Calu3 (cell line): ENCODE measurements around the gene GOT1. TPM values are rescaled to one million over a fixed set of nuclear protein-coding genes. Genes with fewer than 3 reads are reported as not detected.
A peak's percentile ranks its signal among the peaks of the same experiment; 100 is the strongest.

ENCODE experiments used
- BruUV-seq: library from RNA; stranded (reverse); fragments of 400-500 nt; replicated peaks from 2 replicates; lab custom pipeline; 2021; lab: Mats Ljungman, UMichigan
- CTCF ChIA-PET: fragments of 300-600 bp; sonication (Branson Sonifier 250); formaldehyde crosslinking; loops from one replicate; lab custom pipeline; 2022; ENCODE audit warnings: antibody characterized with exemption; lab: Charles Lee
- DNase-seq: peaks from one replicate; pipeline ENCODE4 v3.0.0; 2022
- H3K27ac Mint-ChIP-seq: one replicate; pipeline ENCODE4 v1.8.0; 2022; ENCODE audit warnings: mixed read lengths; ENCODE audit not compliant: unreplicated experiment
- H3K27me3 Mint-ChIP-seq: one replicate; pipeline ENCODE4 v1.8.0; 2022; ENCODE audit warnings: mixed read lengths; ENCODE audit not compliant: unreplicated experiment
- H3K36me3 Mint-ChIP-seq: one replicate; pipeline ENCODE4 v1.8.0; 2022; ENCODE audit warnings: mild to moderate bottlenecking, moderate library complexity, mixed read lengths; ENCODE audit not compliant: insufficient read depth, unreplicated experiment
- H3K4me1 Mint-ChIP-seq: one replicate; pipeline ENCODE4 v1.8.0; 2022; ENCODE audit warnings: mild to moderate bottlenecking, low read depth, mixed read lengths; ENCODE audit not compliant: unreplicated experiment
- H3K4me3 Mint-ChIP-seq: one replicate; pipeline ENCODE4 v1.8.0; 2022; ENCODE audit warnings: mild to moderate bottlenecking, low read depth, moderate library complexity, mixed read lengths; ENCODE audit not compliant: unreplicated experiment
- H3K9me3 Mint-ChIP-seq: one replicate; pipeline ENCODE4 v1.8.0; 2022; ENCODE audit warnings: low read depth, mixed read lengths; ENCODE audit not compliant: unreplicated experiment
- intact Hi-C: fragments of 100-400 bp; cut with micrococcal nuclease; formaldehyde crosslinking; loops from one replicate; pipeline ENCODE4 v1.10.0; 2022; ENCODE audit not compliant: unreplicated experiment
- total RNA-seq: library from RNA; stranded (reverse); gene quantifications from 2 replicates; pipeline ENCODE4 v1.2.3, GENCODE V29; 2022
- TF ChIP-seq, protein P1 (sequence below): fragments of 200-600 bp; IDR thresholded peaks from one replicate; pipeline ENCODE4 v1.8.0; 2022; ENCODE audit warnings: antibody characterized with exemption; ENCODE audit not compliant: unreplicated experiment

GOT1 gene
- total RNA-seq, 1 experiment from 2014 or later, result 35.6 TPM

DNA sequence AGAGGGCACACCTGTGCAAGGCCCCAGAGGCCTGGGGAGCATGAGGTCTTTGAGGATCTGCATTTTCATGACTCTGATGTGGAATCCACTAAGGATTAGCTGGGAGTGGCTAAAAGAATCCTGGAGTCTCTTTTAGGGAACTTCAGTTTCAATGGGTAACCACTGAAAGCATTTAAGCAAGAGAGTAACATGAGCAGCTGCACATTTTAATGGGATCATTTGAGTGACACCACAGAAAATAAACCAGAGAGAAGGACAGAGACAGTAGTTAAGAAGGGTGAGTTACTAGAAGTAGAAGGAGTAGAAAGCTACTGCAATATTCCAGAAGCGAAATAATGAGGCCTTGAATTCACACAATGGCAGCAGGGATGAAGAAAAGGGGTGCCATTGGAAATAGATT is 5.2 kb downstream of the GOT1 start:
- Mint-ChIP-seq H3K36me3 (peaks cover 26% of the 10 kb centered on the region), H3K27me3 (no peaks in the 10 kb centered on the region), H3K4me3 (no peak overlapping the region), H3K27ac (peak overlapping the region; percentile 4), H3K9me3 (no peaks in the 10 kb centered on the region), H3K4me1 (peaks cover 37% of the 10 kb centered on the region)
- no peak for DNase-seq
- intact Hi-C loops, result no loop called here
- CTCF ChIA-PET, result no interaction called here
- TF ChIP-seq, protein P1, sequence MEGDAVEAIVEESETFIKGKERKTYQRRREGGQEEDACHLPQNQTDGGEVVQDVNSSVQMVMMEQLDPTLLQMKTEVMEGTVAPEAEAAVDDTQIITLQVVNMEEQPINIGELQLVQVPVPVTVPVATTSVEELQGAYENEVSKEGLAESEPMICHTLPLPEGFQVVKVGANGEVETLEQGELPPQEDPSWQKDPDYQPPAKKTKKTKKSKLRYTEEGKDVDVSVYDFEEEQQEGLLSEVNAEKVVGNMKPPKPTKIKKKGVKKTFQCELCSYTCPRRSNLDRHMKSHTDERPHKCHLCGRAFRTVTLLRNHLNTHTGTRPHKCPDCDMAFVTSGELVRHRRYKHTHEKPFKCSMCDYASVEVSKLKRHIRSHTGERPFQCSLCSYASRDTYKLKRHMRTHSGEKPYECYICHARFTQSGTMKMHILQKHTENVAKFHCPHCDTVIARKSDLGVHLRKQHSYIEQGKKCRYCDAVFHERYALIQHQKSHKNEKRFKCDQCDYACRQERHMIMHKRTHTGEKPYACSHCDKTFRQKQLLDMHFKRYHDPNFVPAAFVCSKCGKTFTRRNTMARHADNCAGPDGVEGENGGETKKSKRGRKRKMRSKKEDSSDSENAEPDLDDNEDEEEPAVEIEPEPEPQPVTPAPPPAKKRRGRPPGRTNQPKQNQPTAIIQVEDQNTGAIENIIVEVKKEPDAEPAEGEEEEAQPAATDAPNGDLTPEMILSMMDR, result no peak
- BruUV-seq, result no TSS peak

DNA sequence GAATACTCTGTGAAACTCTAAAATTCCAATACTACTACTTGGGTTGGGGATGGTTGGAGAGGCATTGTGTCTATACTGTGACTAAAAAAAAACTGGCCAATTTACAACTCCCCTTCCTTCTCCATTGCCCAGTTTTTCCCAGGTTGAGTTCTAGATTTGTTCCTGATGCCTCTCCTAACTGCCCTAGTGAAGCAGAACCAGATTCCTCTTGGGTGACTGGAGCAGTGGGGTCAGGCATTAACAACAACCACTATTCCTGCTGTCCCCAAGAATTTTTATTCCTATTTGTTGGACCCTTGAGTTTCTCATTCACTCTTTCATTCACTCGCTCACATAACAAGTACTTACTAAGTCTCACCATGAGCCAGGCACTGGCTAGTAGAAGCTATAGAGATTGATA is 5.8 kb downstream of the GOT1 start:
- no peaks in the 10 kb centered on the region for H3K27me3 Mint-ChIP-seq
- peaks cover 35% of the 10 kb centered on the region for H3K4me1 Mint-ChIP-seq
- H3K4me3 Mint-ChIP-seq, result no peak overlapping the region
- H3K9me3 Mint-ChIP-seq, result no peaks in the 10 kb centered on the region
- H3K36me3 Mint-ChIP-seq, result peaks cover 21% of the 10 kb centered on the region
- no peak for DNase-seq
- no TSS peak for BruUV-seq
- H3K27ac Mint-ChIP-seq, result peak overlapping the region; percentile 4
- intact Hi-C loops, result no loop called here
- TF ChIP-seq, protein P1, result no peak
- CTCF ChIA-PET, result no interaction called here

DNA sequence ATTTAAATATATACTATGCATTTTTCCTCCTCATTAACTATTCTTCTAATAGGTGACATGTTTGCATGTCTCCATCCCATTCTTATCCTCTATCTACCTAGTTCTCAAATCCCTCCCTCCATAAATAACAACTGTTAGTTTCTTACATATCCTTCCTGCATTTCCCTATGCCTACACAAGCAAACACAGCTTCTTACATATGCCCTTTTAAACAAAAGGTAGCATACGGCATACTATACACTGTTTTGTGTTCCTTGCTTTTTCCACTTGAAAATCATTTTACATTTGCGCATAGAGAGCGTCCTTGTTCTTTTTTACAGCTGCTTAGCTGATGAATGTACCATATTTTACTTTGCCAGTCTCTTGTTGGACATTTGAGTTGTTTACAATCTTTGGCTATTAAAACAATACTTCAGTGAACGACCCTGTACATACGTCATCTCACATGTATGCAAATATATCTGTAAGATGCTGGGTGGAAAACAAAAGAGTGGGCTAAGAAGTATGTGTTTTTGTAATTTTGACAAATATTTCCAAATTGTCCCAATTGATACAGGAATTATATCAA is 7.8 kb downstream of the GOT1 start:
- Mint-ChIP-seq H3K27ac (no peak overlapping the region), H3K27me3 (no peaks in the 10 kb centered on the region), H3K4me1 (peaks cover 32% of the 10 kb centered on the region), H3K4me3 (no peak overlapping the region), H3K36me3 (peaks cover 20% of the 10 kb centered on the region), H3K9me3 (peaks cover 2% of the 10 kb centered on the region)
- no peak for DNase-seq
- intact Hi-C loops, result no loop called here
- BruUV-seq, result no TSS peak
- TF ChIP-seq, protein P1, result no peak
- CTCF ChIA-PET, result interaction anchor here (0.5 kb wide), 1 partner anchor 481 kb away, joined by 3 read pairs; no protein-coding TSS in a partner anchor

DNA sequence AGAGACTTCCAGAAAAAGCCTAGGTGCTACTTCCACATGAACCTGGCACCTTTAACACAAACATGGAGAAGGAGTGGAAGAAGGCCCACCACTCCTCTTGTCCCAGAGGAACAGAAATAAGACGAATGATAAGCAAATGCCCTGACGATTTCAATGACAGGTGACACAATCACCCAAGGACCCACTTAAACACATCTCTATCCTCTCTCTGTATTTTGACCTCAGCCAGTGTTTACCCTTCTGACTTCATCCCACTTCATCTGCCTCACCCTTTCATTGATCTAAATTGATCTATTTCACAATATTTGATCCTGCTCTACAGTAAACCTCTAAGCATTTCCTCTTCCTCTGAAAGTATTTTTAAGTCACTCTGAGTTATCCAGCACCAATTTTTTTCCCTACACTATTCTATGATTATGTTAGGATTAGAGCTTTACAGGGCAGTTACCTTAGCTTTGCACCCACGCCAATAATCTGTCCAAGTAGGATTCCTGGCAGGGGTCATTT is 9.1 kb downstream of the GOT1 start:
- peaks cover 32% of the 10 kb centered on the region for H3K4me1 Mint-ChIP-seq
- TF ChIP-seq, protein P1, result no peak
- intact Hi-C loops, result no loop called here
- H3K9me3 Mint-ChIP-seq, result peaks cover 2% of the 10 kb centered on the region
- no peak overlapping the region for H3K27ac Mint-ChIP-seq
- H3K36me3 Mint-ChIP-seq, result peaks cover 20% of the 10 kb centered on the region
- CTCF ChIA-PET, result no interaction called here
- BruUV-seq, result no TSS peak
- no peak overlapping the region for H3K4me3 Mint-ChIP-seq
- no peak for DNase-seq
- H3K27me3 Mint-ChIP-seq, result no peaks in the 10 kb centered on the region
